WERI-Rb-1 (cell line): ENCODE data around the gene SOWAHB.

ENCODE experiments used
- DNase-seq: peaks from one replicate; pipeline ENCODE4 v3.0.0-alpha.2; 2020
- H3K27ac ChIP-seq: fragments of 250-450 bp; sonication (Bioruptor Pico); 2 replicates; pipeline ENCODE4 v1.5.1; 2020; ENCODE audit warnings: mild to moderate bottlenecking, moderate library complexity
- H3K27me3 ChIP-seq: fragments of 250-450 bp; sonication (Bioruptor Pico); 2 replicates; pipeline ENCODE4 v1.5.1; 2021; ENCODE audit warnings: mild to moderate bottlenecking, low read depth, moderate library complexity; ENCODE audit not compliant: insufficient read depth, severe bottlenecking
- H3K36me3 ChIP-seq: fragments of 250-450 bp; sonication (Bioruptor Pico); 2 replicates; pipeline ENCODE4 v1.5.1; 2020; ENCODE audit warnings: mild to moderate bottlenecking, moderate library complexity
- H3K4me3 ChIP-seq: 2 replicates; pipeline ENCODE4 v1.5.1; 2011; ENCODE audit warnings: low read depth, mild to moderate bottlenecking, control low read depth, low read length
- H3K9me3 ChIP-seq: fragments of 250-450 bp; sonication (Bioruptor Pico); 2 replicates; pipeline ENCODE4 v1.5.1; 2021; ENCODE audit warnings: mild to moderate bottlenecking, moderate library complexity; ENCODE audit not compliant: severe bottlenecking
- TF ChIP-seq, protein P1 (sequence below): IDR thresholded peaks from 2 replicates; pipeline ENCODE4 v1.5.1; 2011; ENCODE audit warnings: low read depth, mild to moderate bottlenecking, control low read depth, inconsistent platforms, low read length

Gene SOWAHB

GRCh38 chr4:76920715-76921114 lies 22.8 kb upstream of the SOWAHB start:
- H3K9me3 ChIP-seq: no peaks in the 10 kb centered on the region
- no peak for DNase-seq
- no peaks in the 10 kb centered on the region for H3K27me3 ChIP-seq
- TF ChIP-seq, protein P1, sequence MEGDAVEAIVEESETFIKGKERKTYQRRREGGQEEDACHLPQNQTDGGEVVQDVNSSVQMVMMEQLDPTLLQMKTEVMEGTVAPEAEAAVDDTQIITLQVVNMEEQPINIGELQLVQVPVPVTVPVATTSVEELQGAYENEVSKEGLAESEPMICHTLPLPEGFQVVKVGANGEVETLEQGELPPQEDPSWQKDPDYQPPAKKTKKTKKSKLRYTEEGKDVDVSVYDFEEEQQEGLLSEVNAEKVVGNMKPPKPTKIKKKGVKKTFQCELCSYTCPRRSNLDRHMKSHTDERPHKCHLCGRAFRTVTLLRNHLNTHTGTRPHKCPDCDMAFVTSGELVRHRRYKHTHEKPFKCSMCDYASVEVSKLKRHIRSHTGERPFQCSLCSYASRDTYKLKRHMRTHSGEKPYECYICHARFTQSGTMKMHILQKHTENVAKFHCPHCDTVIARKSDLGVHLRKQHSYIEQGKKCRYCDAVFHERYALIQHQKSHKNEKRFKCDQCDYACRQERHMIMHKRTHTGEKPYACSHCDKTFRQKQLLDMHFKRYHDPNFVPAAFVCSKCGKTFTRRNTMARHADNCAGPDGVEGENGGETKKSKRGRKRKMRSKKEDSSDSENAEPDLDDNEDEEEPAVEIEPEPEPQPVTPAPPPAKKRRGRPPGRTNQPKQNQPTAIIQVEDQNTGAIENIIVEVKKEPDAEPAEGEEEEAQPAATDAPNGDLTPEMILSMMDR: no peak
- no peak overlapping the region for H3K4me3 ChIP-seq
- H3K36me3 ChIP-seq: no peaks in the 10 kb centered on the region
- no peak overlapping the region for H3K27ac ChIP-seq

- no peak overlapping the region for H3K27ac ChIP-seq
- H3K36me3 ChIP-seq: no peaks in the 10 kb centered on the region
- H3K27me3 ChIP-seq: peaks cover 3% of the 10 kb centered on the region
- no peak overlapping the region for H3K4me3 ChIP-seq
- no peaks in the 10 kb centered on the region for H3K9me3 ChIP-seq
- TF ChIP-seq, protein P1: no peak
- no peak for DNase-seq
Measured at GRCh38 chr4:76909711-76910110, 11.8 kb upstream of the SOWAHB start.

GRCh38 chr4:76905521-76905920 lies 7.6 kb upstream of the SOWAHB start:
- Histone ChIP-seq H3K27ac (no peak overlapping the region), H3K36me3 (no peaks in the 10 kb centered on the region), H3K9me3 (no peaks in the 10 kb centered on the region), H3K27me3 (peaks cover 8% of the 10 kb centered on the region), H3K4me3 (no peak overlapping the region)
- TF ChIP-seq, protein P1: no peak
- DNase-seq: no peak

DNA sequence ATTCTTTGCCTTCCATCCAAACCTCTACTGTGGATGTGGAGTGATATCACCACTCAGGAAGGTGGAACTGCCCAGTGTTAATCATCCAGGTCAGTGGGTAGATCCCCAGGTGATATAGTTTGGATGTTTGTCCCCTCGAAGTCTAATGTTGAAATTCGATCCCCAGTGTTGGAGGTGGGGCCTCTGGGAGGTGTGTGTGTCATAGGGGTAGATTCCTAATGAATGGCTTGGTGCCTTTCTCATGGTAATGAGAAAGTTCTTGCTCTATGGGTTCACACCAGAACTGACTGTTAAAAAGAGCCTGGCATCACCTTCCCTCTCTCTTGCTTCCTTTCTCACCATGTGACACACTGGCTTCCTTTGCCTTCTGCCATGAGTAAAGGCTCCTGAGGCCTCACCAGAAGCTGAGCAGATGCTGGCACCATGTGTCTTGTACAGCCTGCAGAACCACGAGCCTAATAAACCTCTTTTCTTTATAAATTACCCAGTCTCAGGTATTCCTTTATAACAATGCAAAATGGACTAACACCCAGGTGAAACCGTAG lies 6.8 kb upstream of the SOWAHB start:
- H3K36me3 ChIP-seq: no peaks in the 10 kb centered on the region
- peaks cover 11% of the 10 kb centered on the region for H3K27me3 ChIP-seq
- DNase-seq: no peak
- H3K9me3 ChIP-seq: no peaks in the 10 kb centered on the region
- no peak overlapping the region for H3K27ac ChIP-seq
- no peak overlapping the region for H3K4me3 ChIP-seq
- TF ChIP-seq, protein P1: no peak

DNA sequence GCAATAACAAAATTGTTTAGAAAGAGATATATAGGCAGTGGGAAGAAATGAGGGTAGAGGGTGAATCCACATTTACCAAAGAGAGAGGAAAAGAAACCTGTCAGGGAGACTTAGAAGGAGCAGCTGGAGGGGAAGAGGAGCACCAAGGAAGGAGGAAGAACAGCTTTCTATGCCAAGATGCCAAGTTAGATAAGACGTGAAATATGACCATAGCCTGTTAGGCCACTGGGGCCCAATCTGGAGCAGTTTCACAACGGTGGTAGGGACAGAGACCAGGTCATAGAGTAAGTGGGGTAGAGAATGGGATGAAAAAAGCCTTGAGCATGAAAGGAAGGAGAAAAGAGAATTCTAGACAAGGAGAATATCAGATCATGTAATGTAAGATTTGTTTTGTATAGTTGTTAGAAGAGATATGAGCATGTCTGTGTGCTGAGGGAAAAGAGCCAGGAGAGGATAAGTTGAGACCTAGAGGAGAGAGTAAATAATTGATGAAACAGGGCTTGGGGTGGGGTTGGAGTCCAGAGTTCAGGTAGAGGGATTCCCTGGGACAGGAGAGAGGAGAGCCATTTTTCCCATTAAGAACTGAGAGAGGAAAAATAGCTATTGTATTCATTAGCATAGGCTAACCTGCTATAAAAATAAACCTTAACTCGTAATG lies 4.4 kb upstream of the SOWAHB start:
- TF ChIP-seq, protein P1: no peak
- Histone ChIP-seq H3K9me3 (no peaks in the 10 kb centered on the region), H3K36me3 (no peaks in the 10 kb centered on the region), H3K4me3 (no peak overlapping the region), H3K27ac (no peak overlapping the region), H3K27me3 (peaks cover 32% of the 10 kb centered on the region)
- DNase-seq: no peak
